Tibial nerve (tissue), 4 donors: ENCODE measurements around the gene GRXCR2. TPM values are rescaled to one million over a fixed set of nuclear protein-coding genes. Genes with fewer than 3 reads are reported as not detected.

Source experiments
- DNase-seq, 2 donors: peaks; one replicate each; pipeline ENCODE4 v3.0.0-alpha.2; 2019; ENCODE audit warnings: low spot score in 2 of 2
- H3K27ac ChIP-seq, 4 donors: fragments of 200-600 bp; sonication (generic) in 3 of 4; one replicate each; pipeline ENCODE4 v1.5.1; 2017 to 2019; ENCODE audit warnings: mild to moderate bottlenecking in 1 of 4
- H3K27me3 ChIP-seq, 2 donors: fragments of 200-600 bp; sonication (generic) in 1 of 2; one replicate each; pipeline versions ENCODE4 v1.5.1 to v1.6.0; 2017 to 2019
- H3K36me3 ChIP-seq, 3 donors: fragments of 200-600 bp; sonication (generic); one replicate each; pipeline ENCODE4 v1.5.1; 2018 to 2019
- H3K4me1 ChIP-seq, 4 donors: fragments of 200-600 bp; sonication (generic) in 3 of 4; one replicate each; pipeline ENCODE4 v1.5.1; 2017 to 2019
- H3K4me3 ChIP-seq, 4 donors: fragments of 200-600 bp; sonication (generic) in 3 of 4; one replicate each; pipeline ENCODE4 v1.5.1; 2017 to 2019; ENCODE audit warnings: mild to moderate bottlenecking in 1 of 4, moderate library complexity in 1 of 4
- H3K9me3 ChIP-seq, 4 donors: fragments of 200-600 bp; sonication (generic) in 3 of 4; one replicate each; pipeline ENCODE4 v1.5.1; 2017 to 2019
- CTCF ChIP-seq, 5 experiments: fragments of 200-600 bp in 3 of 5; fragments of 450-650 bp in 2 of 5; sonication (generic) in 3 of 5; IDR thresholded peaks; one replicate each; pipeline ENCODE4 v1.5.1; 2016 to 2019; ENCODE audit warnings: antibody characterized with exemption in 5 of 5, mild to moderate bottlenecking in 3 of 5, moderate library complexity in 2 of 5
- EP300 ChIP-seq, 2 donors: sonication (generic); formaldehyde crosslinking; IDR thresholded peaks; one replicate each; pipeline ENCODE4 v1.6.1; 2017; ENCODE audit warnings: antibody characterized with exemption in 2 of 2, mild to moderate bottlenecking in 1 of 2
- POLR2A ChIP-seq, 2 donors: fragments of 450-650 bp; IDR thresholded peaks; one replicate each; pipeline ENCODE4 v1.6.1; 2017; ENCODE audit warnings: antibody characterized with exemption in 2 of 2, mild to moderate bottlenecking in 2 of 2, moderate library complexity in 2 of 2
- WGBS, 2 donors: methylation state at CpG; one replicate each; pipeline ENCODE4 v1.1.5; 2018; 5-methylcytosine and 5-hydroxymethylcytosine counted together
- total RNA-seq, 4 donors: library from RNA; depleted of rRNA; stranded (reverse); fragments of >200 nt; gene quantifications; one replicate each; pipeline ENCODE4 v1.1.0, GENCODE V29; 2016

GRXCR2 gene
- total RNA-seq, 4 donors from 2014 or later = not detected

- Histone ChIP-seq H3K36me3 (no peaks in the 10 kb centered on the region), H3K4me1 (no peaks in the 10 kb centered on the region), H3K9me3 (no peaks in the 10 kb centered on the region), H3K27ac (no peak overlapping the region), H3K27me3 (no peaks in the 10 kb centered on the region), H3K4me3 (no peak overlapping the region)
- TF ChIP-seq CTCF (IDR thresholded peaks at IDR 0.05) = no peak
- TF ChIP-seq POLR2A (IDR thresholded peaks at IDR 0.05) = no peak
- TF ChIP-seq EP300 (IDR thresholded peaks at IDR 0.05) = no peak
- DNase-seq = no peak
- 82 to 88% methylated on average over 3 of the region's 3 CpGs for WGBS, 2 donors
Measured at GRCh38 chr5:145912019-145912418, 39.2 kb upstream of the GRXCR2 start.

- TF ChIP-seq CTCF (IDR thresholded peaks at IDR 0.05) (no peak), EP300 (IDR thresholded peaks at IDR 0.05) (no peak), POLR2A (IDR thresholded peaks at IDR 0.05) (no peak)
- H3K27ac ChIP-seq = no peak overlapping the region
- no peaks in the 10 kb centered on the region for H3K9me3 ChIP-seq
- WGBS, 2 donors = 68 to 71% methylated on average over 6 of the region's 6 CpGs
- no peak overlapping the region for H3K4me3 ChIP-seq
- H3K4me1 ChIP-seq = no peaks in the 10 kb centered on the region
- no peak for DNase-seq
- no peaks in the 10 kb centered on the region for H3K36me3 ChIP-seq
- no peaks in the 10 kb centered on the region for H3K27me3 ChIP-seq
Measured at GRCh38 chr5:145911164-145911563, 38.4 kb upstream of the GRXCR2 start.

- TF ChIP-seq POLR2A (IDR thresholded peaks at IDR 0.05) = no peak
- TF ChIP-seq CTCF (IDR thresholded peaks at IDR 0.05) = no peak
- TF ChIP-seq EP300 (IDR thresholded peaks at IDR 0.05) = no peak
- Histone ChIP-seq H3K27me3 (no peaks in the 10 kb centered on the region), H3K36me3 (no peaks in the 10 kb centered on the region), H3K4me3 (no peak overlapping the region), H3K9me3 (no peaks in the 10 kb centered on the region), H3K27ac (no peak overlapping the region), H3K4me1 (no peaks in the 10 kb centered on the region)
- WGBS, 2 donors = 81 to 91% methylated on average over 3 of the region's 3 CpGs
- DNase-seq = no peak
Measured at GRCh38 chr5:145908206-145908960, 35.6 kb upstream of the GRXCR2 start.

- Histone ChIP-seq H3K4me1 (no peaks in the 10 kb centered on the region), H3K4me3 (no peak overlapping the region), H3K9me3 (no peaks in the 10 kb centered on the region), H3K27me3 (no peaks in the 10 kb centered on the region), H3K36me3 (no peaks in the 10 kb centered on the region), H3K27ac (no peak overlapping the region)
- WGBS, 2 donors = 63 to 91% methylated on average over 1 of the region's 1 CpG
- no peak for TF ChIP-seq POLR2A (IDR thresholded peaks at IDR 0.05)
- no peak for TF ChIP-seq CTCF (IDR thresholded peaks at IDR 0.05)
- TF ChIP-seq EP300 (IDR thresholded peaks at IDR 0.05) = no peak
- DNase-seq = no peak
Measured at GRCh38 chr5:145906401-145906800, 33.6 kb upstream of the GRXCR2 start.

GRCh38 chr5:145904743-145905142 is 31.9 kb upstream of the GRXCR2 start:
- Histone ChIP-seq H3K4me1 (no peaks in the 10 kb centered on the region), H3K9me3 (peaks cover 0 to 5% (median 0%) of the 10 kb centered on the region in 4 donors), H3K4me3 (no peak overlapping the region), H3K36me3 (no peaks in the 10 kb centered on the region), H3K27me3 (no peaks in the 10 kb centered on the region), H3K27ac (no peak overlapping the region)
- TF ChIP-seq CTCF (IDR thresholded peaks at IDR 0.05) = no peak
- no peak for TF ChIP-seq EP300 (IDR thresholded peaks at IDR 0.05)
- TF ChIP-seq POLR2A (IDR thresholded peaks at IDR 0.05) = no peak
- WGBS, 2 donors = 81 to 88% methylated on average over 5 of the region's 5 CpGs
- DNase-seq = no peak
